B cell (primary cell): ENCODE results near the gene GLI3.

Source experiments
- CTCF ChIP-seq: fragments of 200-600 bp; IDR thresholded peaks from one replicate; pipeline ENCODE4 v1.8.0; 2022; ENCODE audit warnings: antibody characterized with exemption, mild to moderate bottlenecking
- EZH2 ChIP-seq: IDR thresholded peaks from 2 replicates; pipeline ENCODE4 v1.6.1; 2012; ENCODE audit warnings: borderline replicate concordance, low read depth, mild to moderate bottlenecking, moderate library complexity, low read length; ENCODE audit not compliant: insufficient read depth, poor library complexity, severe bottlenecking

GRCh38 chr7:42174391-42174912 lies 62.6 kb downstream of the GLI3 start:
- TF ChIP-seq CTCF: no peak
- TF ChIP-seq EZH2: no peak
